Neural cell (in vitro differentiated cells): Measurements from ENCODE around the gene REEP6. TPM values are rescaled to one million over a fixed set of nuclear protein-coding genes. Genes with fewer than 3 reads are reported as not detected.

Experiments used
- H2AFZ ChIP-seq: fragments of 200-600, 300-800 bp; sonication (generic), shearing (Covaris generic); 2 replicates; pipeline ENCODE4 v1.6.0; 2014; ENCODE audit warnings: low read depth, mild to moderate bottlenecking, antibody characterized with exemption, low read length, moderate library complexity
- H3F3A ChIP-seq: fragments of 200-600 bp; shearing (Covaris generic); 2 replicates; pipeline ENCODE4 v1.6.1; 2016; ENCODE audit warnings: mild to moderate bottlenecking, moderate library complexity, mixed read lengths, antibody characterized with exemption, low read length; ENCODE audit not compliant: insufficient read depth, poor library complexity, severe bottlenecking
- H3K27ac ChIP-seq: fragments of 200-600, 300-800 bp; sonication (generic), shearing (Covaris generic); 2 replicates; pipeline ENCODE4 v1.5.1; 2014; ENCODE audit warnings: mild to moderate bottlenecking, low read length, moderate library complexity
- H3K27me3 ChIP-seq: fragments of 300-800, 200-600 bp; sonication (generic), shearing (Covaris generic); 2 replicates; pipeline ENCODE4 v1.6.0; 2014; ENCODE audit warnings: mild to moderate bottlenecking, low read depth, low read length, moderate library complexity; ENCODE audit not compliant: insufficient read depth
- H3K36me3 ChIP-seq: fragments of 300-800, 200-600 bp; sonication (generic), shearing (Covaris generic); 2 replicates; pipeline ENCODE4 v1.5.1; 2014; ENCODE audit warnings: mild to moderate bottlenecking, antibody characterized with exemption, low read length, moderate library complexity; ENCODE audit not compliant: insufficient read depth
- H3K4me2 ChIP-seq: fragments of 300-800, 200-600 bp; sonication (generic), shearing (Covaris generic); 2 replicates; pipeline ENCODE4 v1.6.0; 2014; ENCODE audit warnings: mild to moderate bottlenecking, low read length
- H3K4me3 ChIP-seq: fragments of 300-800, 200-600 bp; sonication (generic), shearing (Covaris generic); 2 replicates; pipeline ENCODE4 v1.5.1; 2014; ENCODE audit warnings: mild to moderate bottlenecking, low read length, moderate library complexity
- H3K79me2 ChIP-seq: fragments of 200-600 bp; shearing (Covaris generic); replicated peaks from 2 replicates; pipeline ENCODE4 v1.6.0; 2014; ENCODE audit warnings: mild to moderate bottlenecking, low read length, moderate library complexity; ENCODE audit not compliant: insufficient read depth
- H3K9ac ChIP-seq: fragments of 300-800, 200-600 bp; sonication (generic), shearing (Covaris generic); 2 replicates; pipeline ENCODE4 v1.6.1; 2016; ENCODE audit warnings: mild to moderate bottlenecking, low read length, mixed read lengths
- H3K9me2 ChIP-seq: fragments of 200-600 bp; shearing (Covaris generic); 2 replicates; pipeline ENCODE4 v1.6.1; 2016; ENCODE audit warnings: mild to moderate bottlenecking, low read length, mixed read lengths; ENCODE audit not compliant: insufficient read depth
- H3K9me3 ChIP-seq: fragments of 200-600, 300-800 bp; sonication (generic), shearing (Covaris generic); 2 replicates; pipeline ENCODE4 v1.6.1; 2016; ENCODE audit warnings: mild to moderate bottlenecking, mixed run types, low read length, moderate library complexity, mixed read lengths
- H4K20me1 ChIP-seq: fragments of 200-600 bp; shearing (Covaris generic); 2 replicates; pipeline ENCODE4 v1.6.1; 2016; ENCODE audit warnings: mild to moderate bottlenecking, mixed run types; ENCODE audit not compliant: insufficient read depth
- EP300 ChIP-seq: fragments of 450-650 bp; conservative IDR thresholded peaks from 2 replicates; pipeline ENCODE4 v1.6.1; 2014; ENCODE audit warnings: antibody characterized with exemption, mild to moderate bottlenecking, moderate library complexity; ENCODE audit not compliant: poor library complexity, severe bottlenecking
- EZH2 ChIP-seq: fragments of 200-600, 300-800 bp; shearing (Covaris generic), sonication (generic); IDR thresholded peaks from 2 replicates; pipeline ENCODE4 v1.6.1; 2014; ENCODE audit warnings: antibody characterized with exemption, low read length, borderline replicate concordance, mild to moderate bottlenecking; ENCODE audit not compliant: insufficient read depth, poor library complexity, severe bottlenecking
- MXI1 ChIP-seq: fragments of 450-650 bp; conservative IDR thresholded peaks from 2 replicates; pipeline ENCODE4 v1.6.1; 2014; ENCODE audit warnings: antibody characterized with exemption, mild to moderate bottlenecking; ENCODE audit not compliant: poor library complexity, severe bottlenecking
- POLR2AphosphoS5 ChIP-seq: IDR thresholded peaks from 2 replicates; pipeline ENCODE4 v1.6.1; 2012
- RAD21 ChIP-seq: fragments of 450-650 bp; conservative IDR thresholded peaks from 2 replicates; pipeline ENCODE4 v1.6.1; 2014; ENCODE audit warnings: antibody characterized with exemption, mild to moderate bottlenecking, moderate library complexity
- SMC3 ChIP-seq: fragments of 450-650 bp; conservative IDR thresholded peaks from 2 replicates; pipeline ENCODE4 v1.6.1; 2014; ENCODE audit warnings: antibody characterized with exemption, mild to moderate bottlenecking, moderate library complexity; ENCODE audit not compliant: poor library complexity
- polyA plus RNA-seq: library from polyadenylated mRNA; depleted of rRNA; stranded (reverse); fragments of >200 nt; gene quantifications from 2 replicates; pipeline ENCODE4 v1.2.3, GENCODE V29; 2014
- TF ChIP-seq, protein P1 (sequence below): IDR thresholded peaks from 2 replicates; pipeline ENCODE4 v1.6.1; 2012; ENCODE audit warnings: borderline replicate concordance
- TF ChIP-seq, protein P2 (sequence below): fragments of 450-650 bp; IDR thresholded peaks from 2 replicates; pipeline ENCODE4 v1.5.1; 2014; ENCODE audit warnings: antibody characterized with exemption, mild to moderate bottlenecking, moderate library complexity; ENCODE audit not compliant: poor library complexity, severe bottlenecking

Gene REEP6
- polyA plus RNA-seq, 1 donor from 2014 or later, result 10.7 TPM

DNA sequence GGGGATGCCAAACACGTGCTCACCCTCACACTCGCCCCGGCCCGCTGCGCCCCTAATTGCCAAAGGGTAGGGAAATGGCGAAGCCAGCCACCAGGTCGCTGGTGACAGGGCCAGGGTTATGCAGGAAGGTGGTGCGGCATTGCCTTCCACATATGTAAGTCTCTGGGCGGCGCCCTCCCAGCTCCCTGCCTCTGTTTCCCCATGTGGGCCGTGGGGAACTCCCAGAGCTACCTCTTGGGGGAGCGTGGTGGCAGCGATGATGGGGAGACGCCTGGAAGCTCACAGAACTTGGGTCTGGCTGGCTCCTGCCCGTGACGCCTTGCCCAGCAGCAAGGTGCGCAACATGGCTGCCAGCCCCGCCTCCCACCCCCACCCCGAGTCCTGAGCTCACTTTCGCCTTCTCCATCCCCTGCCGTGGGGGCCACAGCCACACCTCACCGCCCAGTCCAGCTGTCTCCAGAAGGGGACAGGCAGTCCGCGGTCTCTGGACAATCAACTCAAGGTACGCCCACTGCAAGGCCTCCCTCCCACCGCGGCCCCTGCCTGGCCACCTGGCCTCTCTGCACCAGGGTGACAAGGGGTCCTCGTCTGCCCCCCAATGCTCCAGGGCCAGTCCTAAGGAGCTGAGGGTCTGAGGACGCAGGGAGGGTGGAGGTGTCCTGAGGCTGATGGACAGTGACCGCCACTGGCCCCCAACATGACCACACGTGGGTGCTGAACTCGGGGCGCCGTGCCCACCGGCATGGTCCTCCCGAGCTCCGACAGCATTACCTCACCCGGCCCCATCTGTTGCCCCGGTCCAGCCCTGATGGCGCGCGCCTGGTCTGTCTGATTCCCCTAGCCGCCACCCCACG lies 18.5 kb upstream of the REEP6 start:
- Histone ChIP-seq H3F3A (no peaks in the 10 kb centered on the region), H3K9me2 (no peaks in the 10 kb centered on the region), H3K4me3 (no peak overlapping the region), H3K79me2 (peaks cover 5% of the 10 kb centered on the region), H3K36me3 (no peaks in the 10 kb centered on the region), H3K9ac (no peak overlapping the region), H4K20me1 (peaks cover 51% of the 10 kb centered on the region), H3K9me3 (no peaks in the 10 kb centered on the region), H3K4me2 (no peak overlapping the region), H2AFZ (no peak overlapping the region), H3K27me3 (no peaks in the 10 kb centered on the region), H3K27ac (no peak overlapping the region)
- TF ChIP-seq POLR2AphosphoS5 (peak; percentile 7), EP300 (no peak)

- Histone ChIP-seq H4K20me1 (peaks cover 43% of the 10 kb centered on the region), H2AFZ (no peak overlapping the region), H3K9ac (no peak overlapping the region), H3K4me3 (no peak overlapping the region), H3K27me3 (no peaks in the 10 kb centered on the region), H3K9me3 (no peaks in the 10 kb centered on the region), H3K4me2 (no peak overlapping the region), H3K27ac (no peak overlapping the region), H3F3A (no peaks in the 10 kb centered on the region), H3K79me2 (peaks cover 5% of the 10 kb centered on the region), H3K9me2 (no peaks in the 10 kb centered on the region), H3K36me3 (no peaks in the 10 kb centered on the region)
- TF ChIP-seq, protein P1, sequence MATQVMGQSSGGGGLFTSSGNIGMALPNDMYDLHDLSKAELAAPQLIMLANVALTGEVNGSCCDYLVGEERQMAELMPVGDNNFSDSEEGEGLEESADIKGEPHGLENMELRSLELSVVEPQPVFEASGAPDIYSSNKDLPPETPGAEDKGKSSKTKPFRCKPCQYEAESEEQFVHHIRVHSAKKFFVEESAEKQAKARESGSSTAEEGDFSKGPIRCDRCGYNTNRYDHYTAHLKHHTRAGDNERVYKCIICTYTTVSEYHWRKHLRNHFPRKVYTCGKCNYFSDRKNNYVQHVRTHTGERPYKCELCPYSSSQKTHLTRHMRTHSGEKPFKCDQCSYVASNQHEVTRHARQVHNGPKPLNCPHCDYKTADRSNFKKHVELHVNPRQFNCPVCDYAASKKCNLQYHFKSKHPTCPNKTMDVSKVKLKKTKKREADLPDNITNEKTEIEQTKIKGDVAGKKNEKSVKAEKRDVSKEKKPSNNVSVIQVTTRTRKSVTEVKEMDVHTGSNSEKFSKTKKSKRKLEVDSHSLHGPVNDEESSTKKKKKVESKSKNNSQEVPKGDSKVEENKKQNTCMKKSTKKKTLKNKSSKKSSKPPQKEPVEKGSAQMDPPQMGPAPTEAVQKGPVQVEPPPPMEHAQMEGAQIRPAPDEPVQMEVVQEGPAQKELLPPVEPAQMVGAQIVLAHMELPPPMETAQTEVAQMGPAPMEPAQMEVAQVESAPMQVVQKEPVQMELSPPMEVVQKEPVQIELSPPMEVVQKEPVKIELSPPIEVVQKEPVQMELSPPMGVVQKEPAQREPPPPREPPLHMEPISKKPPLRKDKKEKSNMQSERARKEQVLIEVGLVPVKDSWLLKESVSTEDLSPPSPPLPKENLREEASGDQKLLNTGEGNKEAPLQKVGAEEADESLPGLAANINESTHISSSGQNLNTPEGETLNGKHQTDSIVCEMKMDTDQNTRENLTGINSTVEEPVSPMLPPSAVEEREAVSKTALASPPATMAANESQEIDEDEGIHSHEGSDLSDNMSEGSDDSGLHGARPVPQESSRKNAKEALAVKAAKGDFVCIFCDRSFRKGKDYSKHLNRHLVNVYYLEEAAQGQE, result no peak
- no peak for TF ChIP-seq MXI1
- TF ChIP-seq POLR2AphosphoS5, result peak; percentile 56
These were observed 17.7 kb upstream of the REEP6 start for GRCh38 chr19:1473085-1473851.

GRCh38 chr19:1474011-1474764 lies 16.8 kb upstream of the REEP6 start:
- Histone ChIP-seq H3K27ac (no peak overlapping the region), H2AFZ (no peak overlapping the region), H3K79me2 (no peaks in the 10 kb centered on the region), H3K9me3 (no peaks in the 10 kb centered on the region), H3K4me3 (no peak overlapping the region), H4K20me1 (peaks cover 37% of the 10 kb centered on the region), H3K4me2 (no peak overlapping the region), H3K36me3 (no peaks in the 10 kb centered on the region), H3K9me2 (no peaks in the 10 kb centered on the region), H3K9ac (no peak overlapping the region), H3K27me3 (no peaks in the 10 kb centered on the region), H3F3A (no peaks in the 10 kb centered on the region)
- TF ChIP-seq SMC3 (no peak), RAD21 (no peak), MXI1 (no peak), EP300 (no peak), EZH2 (no peak), POLR2AphosphoS5 (no peak)
- TF ChIP-seq, protein P1, result no peak
- TF ChIP-seq, protein P2, sequence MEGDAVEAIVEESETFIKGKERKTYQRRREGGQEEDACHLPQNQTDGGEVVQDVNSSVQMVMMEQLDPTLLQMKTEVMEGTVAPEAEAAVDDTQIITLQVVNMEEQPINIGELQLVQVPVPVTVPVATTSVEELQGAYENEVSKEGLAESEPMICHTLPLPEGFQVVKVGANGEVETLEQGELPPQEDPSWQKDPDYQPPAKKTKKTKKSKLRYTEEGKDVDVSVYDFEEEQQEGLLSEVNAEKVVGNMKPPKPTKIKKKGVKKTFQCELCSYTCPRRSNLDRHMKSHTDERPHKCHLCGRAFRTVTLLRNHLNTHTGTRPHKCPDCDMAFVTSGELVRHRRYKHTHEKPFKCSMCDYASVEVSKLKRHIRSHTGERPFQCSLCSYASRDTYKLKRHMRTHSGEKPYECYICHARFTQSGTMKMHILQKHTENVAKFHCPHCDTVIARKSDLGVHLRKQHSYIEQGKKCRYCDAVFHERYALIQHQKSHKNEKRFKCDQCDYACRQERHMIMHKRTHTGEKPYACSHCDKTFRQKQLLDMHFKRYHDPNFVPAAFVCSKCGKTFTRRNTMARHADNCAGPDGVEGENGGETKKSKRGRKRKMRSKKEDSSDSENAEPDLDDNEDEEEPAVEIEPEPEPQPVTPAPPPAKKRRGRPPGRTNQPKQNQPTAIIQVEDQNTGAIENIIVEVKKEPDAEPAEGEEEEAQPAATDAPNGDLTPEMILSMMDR, result no peak
